K562 (cell line): ENCODE results near the gene JUNB. TPM values are rescaled to one million over a fixed set of nuclear protein-coding genes. Genes with fewer than 3 reads are reported as not detected.

Source experiments
- BRCA1 ChIP-seq, 2 experiments: fragments of 450-650 bp in 1 of 2; sonication (generic) in 1 of 2; formaldehyde crosslinking in 1 of 2; IDR thresholded peaks; 2 replicates each; pipeline versions ENCODE4 v1.5.0 to v1.6.1; 2017 to 2020; ENCODE audit warnings: mild to moderate bottlenecking in 1 of 2, missing genetic modification reagents in 1 of 2
- CBX8 ChIP-seq: fragments of 200-600 bp; sonication (generic); IDR thresholded peaks from 2 replicates; pipeline ENCODE4 v1.6.1; 2012; ENCODE audit warnings: borderline replicate concordance, mixed run types, low read depth, mild to moderate bottlenecking, moderate library complexity, mixed read lengths, low read length, control low read depth, inconsistent platforms; ENCODE audit not compliant: poor library complexity, severe bottlenecking; ENCODE audit errors: extremely low read depth
- DMBX1 ChIP-seq: fragments of 250-450 bp; sonication (Bioruptor Pico); IDR thresholded peaks from 2 replicates; pipeline ENCODE4 v1.8.0; 2022; ENCODE audit warnings: inconsistent platforms, mild to moderate bottlenecking, moderate library complexity, borderline replicate concordance
- FIP1L1 ChIP-seq: fragments of 200-400 bp; formaldehyde crosslinking; IDR thresholded peaks from 2 replicates; pipeline ENCODE4 v1.6.1; 2018; ENCODE audit warnings: mild to moderate bottlenecking, low read depth, low read length; ENCODE audit not compliant: poor library complexity, severe bottlenecking
- JUND ChIP-seq, 2 experiments: IDR thresholded peaks; 2 replicates in 1 of 2; 3 replicates in 1 of 2; pipeline ENCODE4 v1.6.1; 2011; ENCODE audit warnings: borderline replicate concordance in 2 of 2, low read depth in 2 of 2, low read length in 2 of 2, improper control_type of control experiment in 1 of 2, missing biosample characterization in 1 of 2, missing genetic modification characterization in 1 of 2, missing genetic modification reagents in 1 of 2
- MTA1 ChIP-seq: fragments of 450-650 bp; IDR thresholded peaks from 2 replicates; pipeline ENCODE4 v1.6.1; 2017; ENCODE audit warnings: borderline replicate concordance
- RNF2 ChIP-seq: sonication (generic); IDR thresholded peaks from 2 replicates; pipeline ENCODE4 v1.6.1; 2016
- SRSF3 ChIP-seq: fragments of 200-400 bp; formaldehyde crosslinking; IDR thresholded peaks from 2 replicates; pipeline ENCODE4 v1.6.1; 2016; ENCODE audit warnings: mild to moderate bottlenecking, low read length, moderate library complexity; ENCODE audit not compliant: insufficient read depth
- STAT6 ChIP-seq: sonication (generic); formaldehyde crosslinking; IDR thresholded peaks from 2 replicates; pipeline ENCODE4 v1.8.1; 2023; ENCODE audit warnings: mild to moderate bottlenecking, missing genetic modification reagents
- ZBTB1 ChIP-seq: sonication (generic); formaldehyde crosslinking; IDR thresholded peaks from 2 replicates; pipeline ENCODE4 v1.8.1; 2023; ENCODE audit warnings: missing genetic modification reagents, low read depth, mild to moderate bottlenecking, borderline replicate concordance
- ZNF121 ChIP-seq: sonication (generic); formaldehyde crosslinking; conservative IDR thresholded peaks from 2 replicates; pipeline ENCODE4 v1.8.0; 2022; ENCODE audit warnings: missing genetic modification reagents
- ZNF263 ChIP-seq: sonication (generic); formaldehyde crosslinking; IDR thresholded peaks from 2 replicates; pipeline ENCODE4 v1.8.0; 2022; ENCODE audit warnings: mild to moderate bottlenecking, missing genetic modification reagents, borderline replicate concordance
- polyA plus RNA-seq, 8 experiments: library from polyadenylated mRNA; depleted of rRNA in 4 of 8; stranded (reverse) in 5 of 8; unstranded in 3 of 8; fragments of >200 nt; fragmentation: Nextera tagmentation in 2 of 8; fragmentation: Illumina TruSeq in 1 of 8; extraction: Ambion mirVana in 2 of 8; extraction: Trizol in 1 of 8; gene quantifications; 2 replicates each; pipeline versions ENCODE4 v1.2.1 to v1.2.3, GENCODE V29; 2011 to 2014; ENCODE audit warnings: inconsistent platforms in 1 of 8, missing spikeins in 1 of 8
- total RNA-seq, 7 experiments: library from RNA; depleted of rRNA in 6 of 7; stranded (reverse); fragments of >200 nt in 6 of 7; fragmentation: Illumina TruSeq in 2 of 7; extraction: Trizol in 2 of 7; gene quantifications; 2 replicates each; pipeline versions ENCODE4 v1.2.1 to v1.2.3, GENCODE V29; 2011 to 2021; ENCODE audit warnings: low replicate concordance in 1 of 7
- TF ChIP-seq, protein P1 (sequence below), 2 experiments: fragments of 200-800 bp in 1 of 2; sonication (Bioruptor generic) in 1 of 2; sonication (generic) in 1 of 2; formaldehyde crosslinking in 1 of 2; IDR thresholded peaks in 1 of 2; conservative IDR thresholded peaks in 1 of 2; 2 replicates each; pipeline versions ENCODE4 v1.5.0 to v1.6.1; 2016 to 2020; ENCODE audit warnings: missing compliant biosample characterization in 1 of 2, missing genetic modification characterization in 1 of 2, missing genetic modification reagents in 1 of 2
- TF ChIP-seq, protein P2 (sequence below): fragments of 450-650 bp; IDR thresholded peaks from 2 replicates; pipeline ENCODE4 v1.6.1; 2016; ENCODE audit warnings: low read depth, mild to moderate bottlenecking, moderate library complexity
- TF ChIP-seq, protein P3 (sequence below): fragments of 250-450 bp; sonication (Bioruptor Pico); IDR thresholded peaks from 2 replicates; pipeline ENCODE4 v1.5.1; 2021; ENCODE audit warnings: mild to moderate bottlenecking

JUNB gene
- total and polyA plus RNA-seq, 9 of the 15 experiments (the other 6 are each of a cell fraction or from before 2014, with no cell fraction given), result 0.23 to 88.1 (median 13.1) TPM

DNA sequence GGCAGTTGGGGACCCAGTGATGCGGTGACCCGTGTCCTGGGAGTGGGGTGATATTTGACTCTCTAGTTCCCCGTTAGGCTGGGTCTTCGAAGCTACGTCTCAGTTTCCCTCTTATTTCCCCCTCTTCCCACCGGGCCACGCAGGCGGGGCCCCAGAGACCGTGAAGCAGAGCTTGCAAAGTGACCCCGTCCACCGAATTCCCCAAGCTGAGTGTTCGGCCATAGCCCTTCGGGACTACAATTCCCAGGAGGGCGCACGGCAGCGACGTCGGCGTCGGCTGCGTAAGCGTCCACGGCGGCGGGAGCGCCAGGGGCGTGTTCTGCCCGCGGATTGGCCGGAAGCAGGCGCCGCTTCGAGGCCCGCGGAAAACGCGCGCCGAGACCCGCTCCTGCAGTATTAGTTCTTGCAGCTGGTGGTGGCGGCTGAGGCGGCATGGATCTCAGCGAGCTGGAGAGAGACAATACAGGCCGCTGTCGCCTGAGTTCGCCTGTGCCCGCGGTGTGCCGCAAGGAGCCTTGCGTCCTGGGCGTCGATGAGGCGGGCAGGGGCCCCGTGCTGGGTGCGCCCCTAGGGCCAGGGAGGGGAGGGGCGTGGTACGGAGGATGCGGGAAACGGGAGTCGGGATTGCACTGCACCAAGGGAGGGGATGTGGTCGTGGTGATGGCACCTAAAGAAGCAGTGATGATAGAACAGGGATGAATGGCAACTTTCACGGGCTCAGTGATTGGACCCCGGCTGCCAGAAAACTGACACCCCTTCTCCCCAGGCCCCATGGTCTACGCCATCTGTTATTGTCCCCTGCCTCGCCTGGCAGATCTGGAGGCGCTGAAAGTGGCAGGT is 15.2 kb downstream of the JUNB start, which contains the start of gene RNASEH2A (continued):
- TF ChIP-seq STAT6 (CRISPR knock-in tag), result no peak; the same call in 1 of the 2 replicates
- no peak for TF ChIP-seq FIP1L1
- TF ChIP-seq CBX8, result no peak
- TF ChIP-seq, protein P1, sequence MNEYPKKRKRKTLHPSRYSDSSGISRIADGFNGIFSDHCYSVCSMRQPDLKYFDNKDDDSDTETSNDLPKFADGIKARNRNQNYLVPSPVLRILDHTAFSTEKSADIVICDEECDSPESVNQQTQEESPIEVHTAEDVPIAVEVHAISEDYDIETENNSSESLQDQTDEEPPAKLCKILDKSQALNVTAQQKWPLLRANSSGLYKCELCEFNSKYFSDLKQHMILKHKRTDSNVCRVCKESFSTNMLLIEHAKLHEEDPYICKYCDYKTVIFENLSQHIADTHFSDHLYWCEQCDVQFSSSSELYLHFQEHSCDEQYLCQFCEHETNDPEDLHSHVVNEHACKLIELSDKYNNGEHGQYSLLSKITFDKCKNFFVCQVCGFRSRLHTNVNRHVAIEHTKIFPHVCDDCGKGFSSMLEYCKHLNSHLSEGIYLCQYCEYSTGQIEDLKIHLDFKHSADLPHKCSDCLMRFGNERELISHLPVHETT (CRISPR knock-in tag; conservative IDR thresholded peaks at IDR 0.05 in 1 of 2, IDR thresholded peaks at IDR 0.05 in 1 of 2), result peak in 1 of 2 experiments; percentile 31; a peak in 1 of 4 replicates
- no peak; the same call in 1 of the 2 replicates for TF ChIP-seq ZNF263
- TF ChIP-seq JUND (IDR thresholded peaks at IDR 0.05; ENCODE audit: borderline replicate concordance, low read depth, low read length), result no peak; the same call in none of the 2 replicates
- no peak; the same call in 2 of the 3 replicates for TF ChIP-seq JUND (tag; IDR thresholded peaks at IDR 0.05; ENCODE audit: borderline replicate concordance, low read depth, low read length)
- 0 out of 2 replicates have a peak, but pooled peaks have one; percentile 16 for TF ChIP-seq DMBX1
- TF ChIP-seq ZBTB1 (CRISPR knock-in tag), result no peak
- no peak for TF ChIP-seq SRSF3
- TF ChIP-seq, protein P2, sequence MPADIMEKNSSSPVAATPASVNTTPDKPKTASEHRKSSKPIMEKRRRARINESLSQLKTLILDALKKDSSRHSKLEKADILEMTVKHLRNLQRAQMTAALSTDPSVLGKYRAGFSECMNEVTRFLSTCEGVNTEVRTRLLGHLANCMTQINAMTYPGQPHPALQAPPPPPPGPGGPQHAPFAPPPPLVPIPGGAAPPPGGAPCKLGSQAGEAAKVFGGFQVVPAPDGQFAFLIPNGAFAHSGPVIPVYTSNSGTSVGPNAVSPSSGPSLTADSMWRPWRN, result no peak
- TF ChIP-seq BRCA1 (IDR thresholded peaks at IDR 0.05), result no peak
- no peak for TF ChIP-seq BRCA1 (CRISPR knock-in tag; IDR thresholded peaks at IDR 0.05)
- TF ChIP-seq MTA1, result peak; percentile 86
- peak; percentile 66; the same call in 1 of the 2 replicates for TF ChIP-seq RNF2
- TF ChIP-seq, protein P3, sequence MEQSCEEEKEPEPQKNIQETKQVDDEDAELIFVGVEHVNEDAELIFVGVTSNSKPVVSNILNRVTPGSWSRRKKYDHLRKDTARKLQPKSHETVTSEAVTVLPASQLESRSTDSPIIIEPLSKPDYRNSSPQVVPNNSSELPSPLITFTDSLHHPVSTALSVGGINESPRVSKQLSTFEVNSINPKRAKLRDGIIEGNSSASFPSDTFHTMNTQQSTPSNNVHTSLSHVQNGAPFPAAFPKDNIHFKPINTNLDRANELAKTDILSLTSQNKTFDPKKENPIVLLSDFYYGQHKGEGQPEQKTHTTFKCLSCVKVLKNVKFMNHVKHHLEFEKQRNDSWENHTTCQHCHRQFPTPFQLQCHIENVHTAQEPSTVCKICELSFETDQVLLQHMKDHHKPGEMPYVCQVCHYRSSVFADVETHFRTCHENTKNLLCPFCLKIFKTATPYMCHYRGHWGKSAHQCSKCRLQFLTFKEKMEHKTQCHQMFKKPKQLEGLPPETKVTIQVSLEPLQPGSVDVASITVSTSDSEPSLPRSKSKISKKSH (CRISPR knock-in tag), result no peak
- no peak for TF ChIP-seq ZNF121 (CRISPR knock-in tag)
